ENCODE results near the gene WDR76.

- TF ChIP-seq ZNF274 (IDR thresholded peaks at IDR 0.05; ENCODE audit: low read depth, low read length) (no peak), YY1 (IDR thresholded peaks at IDR 0.05; ENCODE audit: insufficient read depth, insufficient read length) (no peak), SUZ12 (IDR thresholded peaks at IDR 0.05; ENCODE audit: extremely low read depth, insufficient read depth, insufficient read length) (no peak)
Observed at GRCh38 chr15:43808960-43809678, 17.7 kb upstream of the WDR76 start.
